ENCODE data around the gene C13orf46. TPM values are rescaled to one million over a fixed set of nuclear protein-coding genes. Genes with fewer than 3 reads are reported as not detected.
A peak's percentile ranks its signal among the peaks of the same experiment; 100 is the strongest.

The C13orf46 gene
- polyA plus RNA-seq, 1 experiment, result 0.65 TPM

DNA sequence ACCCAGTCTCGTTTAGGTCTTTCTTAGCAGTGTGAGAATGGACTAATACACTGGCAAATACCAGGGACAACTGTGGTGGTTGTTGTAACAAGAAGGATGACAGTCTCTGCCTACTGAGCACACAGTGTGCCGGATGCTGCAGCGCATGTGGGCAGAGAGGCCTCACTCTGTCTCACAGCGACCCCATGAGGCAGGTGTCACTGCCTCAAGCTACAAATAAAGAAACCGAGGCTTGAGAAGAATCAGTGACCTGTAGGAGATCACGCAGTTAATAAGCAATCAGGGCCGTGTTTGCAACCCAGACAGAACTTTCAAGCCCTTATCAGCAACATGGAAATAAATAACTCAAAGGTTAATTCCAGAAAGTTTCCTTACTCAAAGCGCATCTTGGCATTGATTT is 69.5 kb downstream of the C13orf46 start:
- TF ChIP-seq, protein P1, sequence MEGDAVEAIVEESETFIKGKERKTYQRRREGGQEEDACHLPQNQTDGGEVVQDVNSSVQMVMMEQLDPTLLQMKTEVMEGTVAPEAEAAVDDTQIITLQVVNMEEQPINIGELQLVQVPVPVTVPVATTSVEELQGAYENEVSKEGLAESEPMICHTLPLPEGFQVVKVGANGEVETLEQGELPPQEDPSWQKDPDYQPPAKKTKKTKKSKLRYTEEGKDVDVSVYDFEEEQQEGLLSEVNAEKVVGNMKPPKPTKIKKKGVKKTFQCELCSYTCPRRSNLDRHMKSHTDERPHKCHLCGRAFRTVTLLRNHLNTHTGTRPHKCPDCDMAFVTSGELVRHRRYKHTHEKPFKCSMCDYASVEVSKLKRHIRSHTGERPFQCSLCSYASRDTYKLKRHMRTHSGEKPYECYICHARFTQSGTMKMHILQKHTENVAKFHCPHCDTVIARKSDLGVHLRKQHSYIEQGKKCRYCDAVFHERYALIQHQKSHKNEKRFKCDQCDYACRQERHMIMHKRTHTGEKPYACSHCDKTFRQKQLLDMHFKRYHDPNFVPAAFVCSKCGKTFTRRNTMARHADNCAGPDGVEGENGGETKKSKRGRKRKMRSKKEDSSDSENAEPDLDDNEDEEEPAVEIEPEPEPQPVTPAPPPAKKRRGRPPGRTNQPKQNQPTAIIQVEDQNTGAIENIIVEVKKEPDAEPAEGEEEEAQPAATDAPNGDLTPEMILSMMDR (IDR thresholded peaks at IDR 0.05; ENCODE audit: insufficient read depth, low read depth, low read length), result peak; percentile 54
- H3K27me3 ChIP-seq (ENCODE audit: control insufficient read depth, insufficient read depth, low read length), result no peaks in the 10 kb centered on the region
- CTCF ChIA-PET, result interaction anchor here (1.0 to 2.1 kb wide), 5 partner anchors 20 to 180 kb away, joined by 3 to 7 read pairs (median 3); no protein-coding TSS in a partner anchor
- no peak overlapping the region for H3K4me3 ChIP-seq (ENCODE audit: low read depth, low read length)
- DNase-seq (ENCODE audit: low read depth), result no peak
- POLR2A ChIA-PET, result no interaction called here
- H3K36me3 ChIP-seq (ENCODE audit: control insufficient read depth, insufficient read depth, low read length), result no peaks in the 10 kb centered on the region

DNA sequence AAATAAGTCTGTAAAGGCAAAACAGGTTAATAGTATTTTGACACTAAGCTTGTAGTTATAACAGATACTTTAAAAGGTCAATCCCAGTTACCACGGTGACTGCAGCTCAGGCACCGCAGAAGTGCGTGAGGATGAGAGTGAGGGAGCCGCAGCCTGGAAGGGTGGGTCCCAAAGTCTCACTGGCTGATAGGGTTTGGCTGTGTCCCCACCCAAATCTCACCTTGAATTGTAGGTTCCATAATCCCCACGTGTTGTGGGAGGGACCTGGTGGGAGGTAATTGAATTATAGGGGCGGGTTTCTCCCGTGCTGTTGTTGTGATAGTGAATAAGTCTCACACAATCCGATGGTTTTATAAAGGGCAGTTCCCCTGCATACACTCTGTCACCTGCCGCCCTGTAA is 70.0 kb downstream of the C13orf46 start:
- Histone ChIP-seq H3K4me3 (ENCODE audit: low read depth, low read length) (no peak overlapping the region), H3K36me3 (ENCODE audit: control insufficient read depth, insufficient read depth, low read length) (no peaks in the 10 kb centered on the region), H3K27me3 (ENCODE audit: control insufficient read depth, insufficient read depth, low read length) (no peaks in the 10 kb centered on the region)
- ChIA-PET POLR2A (no interaction called here), CTCF (interaction anchor here (1.0 to 2.1 kb wide), 6 partner anchors 20 to 179 kb away, joined by 3 to 7 read pairs (median 3); no protein-coding TSS in a partner anchor)
- no peak for DNase-seq (ENCODE audit: low read depth)
- TF ChIP-seq, protein P1 (IDR thresholded peaks at IDR 0.05; ENCODE audit: insufficient read depth, low read depth, low read length), result no peak

Other genes starting within 250 kb of the C13orf46 start
- 1.9 and 2.0 TPM in 2 replicates for gene TMEM255B, start 214.8 kb downstream of the C13orf46 start, polyA plus RNA-seq (2011; rRNA removed)
- gene GAS6, start 110.0 kb downstream of the C13orf46 start, polyA plus RNA-seq (2011; rRNA removed), result 247 and 374 TPM in 2 replicates
- gene RASA3, start 158.5 kb upstream of the C13orf46 start, polyA plus RNA-seq (2011; rRNA removed), result 24.7 and 31.4 TPM in 2 replicates
- gene CFAP97D2, start 205.2 kb upstream of the C13orf46 start, polyA plus RNA-seq (2011; rRNA removed), result not detected in 2 replicates